ENCODE results near the gene KCNMA1.
"Not testable (repeated sequence)": the region's sequence is repeated elsewhere in the genome, so short reads cannot be mapped to it uniquely, and the experiment has no call there.

Gene KCNMA1

GRCh38 chr10:77605466-77605865, 32.1 kb downstream of the KCNMA1 start:
- no peak for DNase-seq (ENCODE audit: low read depth in 1 of 2, low spot score in 1 of 2)

- DNase-seq (ENCODE audit: low read depth in 1 of 2, low spot score in 1 of 2): no peak
Measured at GRCh38 chr10:77604941-77605351, 32.7 kb downstream of the KCNMA1 start.

- DNase-seq (ENCODE audit: low read depth in 1 of 2, low spot score in 1 of 2): no peak
Measured at GRCh38 chr10:77604063-77604462, 33.5 kb downstream of the KCNMA1 start.

- DNase-seq (ENCODE audit: low read depth in 1 of 2, low spot score in 1 of 2): no peak
Measured at GRCh38 chr10:77603534-77603927, 34.1 kb downstream of the KCNMA1 start.

DNA sequence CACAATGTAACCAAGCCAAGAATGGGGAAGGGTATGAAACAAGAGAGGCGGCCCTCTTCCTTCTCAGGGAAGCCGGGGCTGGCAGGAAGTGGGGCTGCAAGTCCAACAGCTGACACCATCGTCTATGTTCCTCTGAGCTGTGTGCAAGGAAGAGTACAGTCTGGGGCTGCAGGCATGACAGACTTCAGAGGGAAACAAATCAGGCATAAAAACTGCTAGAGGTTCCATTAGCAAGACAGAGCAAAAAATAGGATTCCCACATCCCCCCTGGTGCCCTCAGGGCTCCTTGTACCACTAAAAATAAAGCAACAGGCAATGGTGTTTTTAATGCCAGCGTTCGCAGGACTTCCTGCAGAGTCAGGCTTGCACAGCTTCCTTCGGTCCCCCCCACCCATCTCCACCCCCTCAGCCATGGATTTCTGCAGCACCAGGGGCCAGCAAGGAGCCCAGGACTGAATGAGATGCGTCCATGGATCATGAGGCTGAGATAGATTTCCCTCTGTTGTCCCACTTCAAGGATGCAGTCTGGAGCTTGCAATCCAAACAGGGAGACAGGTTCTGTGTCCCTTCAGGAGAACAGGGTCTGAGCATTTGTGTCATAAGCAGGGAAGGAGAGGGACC, 34.6 kb downstream of the KCNMA1 start:
- no peak for DNase-seq (ENCODE audit: low read depth in 1 of 2, low spot score in 1 of 2)

- no peak for DNase-seq (ENCODE audit: low read depth in 1 of 2, low spot score in 1 of 2)
Measured at GRCh38 chr10:77602231-77602912, 35.2 kb downstream of the KCNMA1 start.

DNA sequence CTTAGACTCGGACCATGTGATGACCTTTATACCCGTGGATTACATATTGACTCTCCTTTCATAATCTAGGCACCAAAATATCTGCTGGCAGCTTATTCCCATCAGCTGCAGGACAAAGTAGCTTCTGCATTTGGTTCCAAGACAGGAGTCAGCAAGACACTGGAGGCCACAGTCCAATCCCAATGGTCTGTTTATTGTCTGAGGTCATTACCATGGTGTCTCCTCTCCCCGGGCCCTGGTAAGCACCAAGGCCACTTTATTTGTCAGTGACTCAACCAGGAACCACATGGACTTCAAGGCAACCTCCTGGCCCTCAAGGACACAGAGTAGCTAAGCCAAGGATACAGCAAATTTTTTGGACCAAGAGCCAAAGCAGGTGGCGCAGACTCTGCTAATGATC, 36.1 kb downstream of the KCNMA1 start:
- DNase-seq (ENCODE audit: low read depth in 1 of 2, low spot score in 1 of 2): no peak

DNA sequence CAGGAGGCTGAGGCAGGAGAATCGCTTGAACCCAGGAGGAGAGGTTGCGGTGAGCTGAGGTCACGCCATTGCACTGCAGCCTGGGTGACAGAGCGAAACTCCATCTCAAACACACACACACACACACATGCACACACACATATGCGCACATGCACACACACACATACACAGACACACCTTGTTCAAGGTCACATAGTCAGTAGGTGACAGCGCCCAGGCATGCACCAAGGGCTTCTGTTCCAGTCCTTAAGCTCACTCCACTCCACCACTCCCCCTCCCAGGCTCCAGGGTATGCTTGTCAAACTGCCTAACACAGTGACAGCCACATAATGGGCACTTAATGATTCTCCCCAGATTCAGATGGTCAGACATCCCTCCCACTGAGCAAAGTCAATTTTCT, 37.0 kb downstream of the KCNMA1 start:
- DNase-seq (ENCODE audit: low read depth in 1 of 2, low spot score in 1 of 2): no peak

GRCh38 chr10:77599651-77600050, 38.0 kb downstream of the KCNMA1 start:
- no peak for DNase-seq (ENCODE audit: low read depth in 1 of 2, low spot score in 1 of 2)

DNA sequence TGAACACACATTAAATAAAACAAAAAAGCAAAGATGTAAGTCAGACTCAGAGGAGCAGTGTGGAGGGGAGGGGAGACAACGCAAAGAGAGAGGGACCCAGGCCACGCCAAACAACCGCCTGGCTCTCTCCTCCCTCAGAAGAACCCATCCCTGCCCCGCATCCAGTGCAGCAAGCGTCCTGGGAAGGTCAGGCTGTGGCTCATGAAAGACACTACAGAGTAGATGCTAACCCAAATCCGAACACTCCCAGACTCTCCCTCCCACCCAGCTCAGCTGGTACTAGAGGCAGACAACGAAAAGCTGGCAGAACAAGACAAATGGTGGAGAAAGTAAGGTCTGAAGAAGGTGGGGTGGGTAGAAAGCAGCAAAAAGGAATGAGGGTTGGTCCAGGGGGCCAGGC, 39.0 kb downstream of the KCNMA1 start:
- DNase-seq (ENCODE audit: low read depth in 1 of 2, low spot score in 1 of 2): no peak

DNA sequence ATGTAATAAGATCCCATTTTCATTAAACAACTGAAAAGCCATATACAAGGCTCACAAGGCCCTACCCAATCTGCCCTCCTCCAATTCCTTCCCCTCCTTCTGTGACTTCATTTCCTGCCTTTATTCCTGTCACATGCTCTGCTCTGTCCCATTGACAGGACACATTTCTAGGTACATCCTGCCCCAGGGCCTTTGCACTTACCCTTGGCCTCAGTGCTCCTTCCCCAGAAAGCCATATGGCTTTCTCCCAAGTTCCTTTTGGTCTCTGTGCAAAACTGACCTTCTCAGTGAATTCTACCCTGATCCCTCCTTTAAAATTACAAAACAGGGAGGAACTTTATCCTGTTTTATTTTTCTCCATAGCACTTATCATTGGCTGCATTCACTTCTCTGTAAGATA, 40.0 kb downstream of the KCNMA1 start:
- no peak for DNase-seq (ENCODE audit: low read depth in 1 of 2, low spot score in 1 of 2)

- no peak for DNase-seq (ENCODE audit: low read depth in 1 of 2, low spot score in 1 of 2)
Measured at GRCh38 chr10:77594471-77594783, 43.2 kb downstream of the KCNMA1 start.

DNA sequence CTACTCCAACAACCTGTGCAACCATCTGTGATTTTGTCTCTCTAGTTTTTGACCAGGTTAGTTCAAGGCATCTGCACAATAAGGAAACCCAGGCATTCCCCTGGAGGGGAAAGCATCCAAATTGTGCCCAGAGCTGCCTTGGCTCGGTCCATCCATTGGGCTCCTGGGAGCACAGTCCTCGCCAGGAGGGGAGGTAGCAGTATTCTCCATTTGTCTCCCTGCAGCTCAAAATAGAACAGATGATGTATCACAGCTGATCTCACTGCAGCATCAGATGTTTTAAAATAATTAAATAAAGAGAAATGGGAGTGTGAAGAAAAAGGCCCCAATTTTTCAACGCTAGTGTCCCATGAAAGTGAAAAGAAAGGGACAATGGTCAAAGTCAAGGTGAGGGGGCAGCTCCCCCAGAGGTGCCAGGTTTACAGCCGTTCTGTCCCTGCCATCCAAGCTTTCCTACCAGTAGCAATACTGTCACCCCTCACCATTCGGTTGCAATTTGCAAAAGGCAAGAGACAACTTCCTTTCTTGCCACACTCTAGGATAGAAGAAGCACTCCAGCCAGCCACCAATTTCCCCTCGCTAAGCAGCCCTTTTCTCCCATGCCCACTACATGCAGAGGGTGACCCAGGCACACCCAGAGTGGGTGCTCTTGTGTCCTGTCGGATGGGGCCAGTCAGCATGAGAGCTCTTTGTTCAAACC, 43.7 kb downstream of the KCNMA1 start:
- no peak for DNase-seq (ENCODE audit: low read depth in 1 of 2, low spot score in 1 of 2)

DNA sequence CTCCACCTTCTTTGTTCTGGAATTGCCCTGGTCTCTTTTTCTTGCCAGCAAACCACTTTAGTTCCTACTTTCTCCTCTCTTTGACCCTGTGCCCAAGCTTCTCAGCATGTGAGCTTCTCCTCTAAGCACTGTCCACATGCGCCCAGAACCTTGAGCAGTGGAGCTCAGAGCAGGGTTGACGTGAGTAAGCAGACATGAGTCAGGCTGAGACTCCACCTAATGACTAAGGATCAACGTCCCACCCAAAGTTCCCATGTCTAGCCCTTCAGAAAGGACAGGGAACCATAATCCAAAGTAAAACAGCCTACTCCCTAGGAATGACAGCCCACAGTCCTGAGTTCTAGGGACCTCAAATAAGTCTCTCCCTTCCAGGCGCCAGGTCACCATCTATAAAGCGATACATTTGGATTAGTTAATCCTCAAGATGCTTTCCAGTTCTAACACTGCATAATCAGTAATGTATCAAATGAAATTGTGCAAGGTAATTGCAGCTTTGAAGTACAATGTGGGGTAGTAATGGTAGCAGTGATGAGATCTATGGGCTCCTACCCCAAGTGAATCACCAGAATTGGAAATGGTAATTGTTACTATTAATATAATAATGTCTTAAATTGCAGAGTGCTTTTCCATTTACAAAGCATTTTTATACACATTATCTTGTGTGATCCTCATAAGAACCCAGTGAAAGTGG, 44.5 kb downstream of the KCNMA1 start:
- no peak for DNase-seq (ENCODE audit: low read depth in 1 of 2, low spot score in 1 of 2)

DNA sequence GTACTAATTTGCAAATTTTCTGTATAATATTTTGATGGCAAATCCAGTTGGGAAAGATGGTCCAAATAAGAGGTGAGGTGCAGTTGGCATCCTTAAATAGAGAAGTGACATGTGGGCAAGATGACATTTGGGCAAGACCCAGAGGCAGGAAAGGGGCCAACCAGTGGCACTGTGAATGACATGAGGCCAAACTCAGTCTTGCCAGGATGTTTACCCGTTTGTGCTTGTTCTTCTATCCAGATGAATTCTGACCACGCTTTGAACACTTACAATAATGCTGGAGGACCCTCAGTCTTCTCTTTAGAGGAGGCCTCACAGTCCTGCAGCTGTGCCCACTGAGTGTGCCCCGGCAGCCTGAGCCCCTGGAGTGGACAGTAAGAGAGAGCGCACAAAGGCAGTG, 45.1 kb downstream of the KCNMA1 start:
- DNase-seq (ENCODE audit: low read depth in 1 of 2, low spot score in 1 of 2): no peak

- DNase-seq (ENCODE audit: low read depth in 1 of 2, low spot score in 1 of 2): no peak
Measured at GRCh38 chr10:77591238-77591880, 46.2 kb downstream of the KCNMA1 start.

- DNase-seq (ENCODE audit: low read depth in 1 of 2, low spot score in 1 of 2): no peak
Measured at GRCh38 chr10:77590344-77591237, 47.0 kb downstream of the KCNMA1 start.

DNA sequence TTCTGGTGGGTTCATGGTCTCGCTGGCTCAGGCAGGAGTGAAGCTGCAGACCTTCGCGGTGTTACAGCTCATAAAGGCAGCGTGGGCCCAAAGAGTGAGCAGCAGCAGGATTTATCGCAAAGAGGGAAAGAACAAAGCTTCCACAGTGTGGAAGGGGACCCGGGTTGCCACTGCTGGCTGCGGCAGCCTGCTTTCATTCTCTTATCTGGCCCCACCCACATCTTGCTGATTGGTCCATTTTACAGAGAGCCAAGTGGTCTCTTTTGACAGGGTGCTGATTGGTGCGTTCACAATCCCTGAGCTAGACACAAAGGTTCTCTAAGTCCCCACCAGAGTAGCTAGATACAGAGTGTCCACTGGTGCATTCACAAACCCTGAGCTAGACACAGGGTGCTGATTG, 47.9 kb downstream of the KCNMA1 start:
- DNase-seq (ENCODE audit: low read depth in 1 of 2, low spot score in 1 of 2): not testable (repeated sequence)

DNA sequence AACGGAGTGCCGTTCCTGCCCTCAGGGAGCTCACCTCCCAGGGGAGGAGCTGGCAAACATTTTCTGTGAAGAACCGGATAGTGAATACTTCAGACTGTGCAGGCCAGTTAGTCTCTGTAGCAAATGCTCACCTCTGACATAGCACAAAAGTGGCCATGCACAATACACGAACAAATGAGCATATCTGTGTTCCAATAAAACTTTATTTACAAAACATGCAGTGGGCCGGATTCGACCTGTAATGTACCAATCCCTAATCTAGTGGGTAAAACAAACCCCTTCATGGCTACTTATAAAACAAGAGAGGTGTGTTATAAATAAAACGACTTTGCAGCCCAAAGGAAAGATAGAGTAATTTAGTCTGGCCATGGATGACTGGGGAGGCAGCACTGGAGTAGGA, 48.7 kb downstream of the KCNMA1 start:
- no peak for DNase-seq (ENCODE audit: low read depth in 1 of 2, low spot score in 1 of 2)

- DNase-seq (ENCODE audit: low read depth in 1 of 2, low spot score in 1 of 2): no peak
Measured at GRCh38 chr10:77587416-77587790, 50.2 kb downstream of the KCNMA1 start.

All from activated T-helper 1 cell treated with anti-CD3 and anti-CD28 coated beads, Interleukin-2, amount 50 U/mL, for 16 hours (primary cell).